Hepatocyte (in vitro differentiated cells): ENCODE measurements around the gene PIGU.

Experiments
- EZH2 ChIP-seq: fragments of 200-600 bp; sonication (generic); IDR thresholded peaks from 2 replicates; pipeline ENCODE4 v1.6.1; 2016; ENCODE audit warnings: antibody characterized with exemption, mild to moderate bottlenecking, borderline replicate concordance
- EZH2phosphoT487 ChIP-seq: fragments of 200-600 bp; sonication (generic); IDR thresholded peaks from one replicate; pipeline ENCODE4 v1.6.1; 2018; ENCODE audit warnings: antibody characterized with exemption, mild to moderate bottlenecking, low read depth, moderate library complexity; ENCODE audit not compliant: unreplicated experiment, severe bottlenecking
- TF ChIP-seq, protein P1 (sequence below): fragments of 200-600 bp; sonication (generic); IDR thresholded peaks from 2 replicates; pipeline ENCODE4 v1.5.1; 2016; ENCODE audit warnings: antibody characterized with exemption, mild to moderate bottlenecking; ENCODE audit not compliant: poor library complexity

DNA sequence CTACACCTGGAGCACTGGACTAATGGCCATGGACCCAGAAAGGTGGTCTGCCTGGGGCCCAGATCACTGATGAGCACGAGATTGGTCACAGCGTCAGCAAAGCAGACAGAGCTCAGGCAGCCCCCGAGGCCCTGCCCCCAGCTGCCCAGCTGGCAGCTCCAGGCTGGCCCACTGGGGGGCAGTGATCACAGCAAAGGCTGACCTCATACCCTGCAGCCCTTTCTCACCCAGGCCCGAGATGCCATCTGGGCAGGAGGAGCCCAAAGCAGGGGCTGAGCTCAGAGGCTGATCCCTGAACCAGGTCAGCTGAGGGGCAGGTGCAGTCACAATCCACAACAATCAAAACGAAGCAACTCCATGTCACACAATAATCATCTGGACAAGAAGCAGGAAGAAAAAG is 114.3 kb downstream of the PIGU start:
- TF ChIP-seq, protein P1, sequence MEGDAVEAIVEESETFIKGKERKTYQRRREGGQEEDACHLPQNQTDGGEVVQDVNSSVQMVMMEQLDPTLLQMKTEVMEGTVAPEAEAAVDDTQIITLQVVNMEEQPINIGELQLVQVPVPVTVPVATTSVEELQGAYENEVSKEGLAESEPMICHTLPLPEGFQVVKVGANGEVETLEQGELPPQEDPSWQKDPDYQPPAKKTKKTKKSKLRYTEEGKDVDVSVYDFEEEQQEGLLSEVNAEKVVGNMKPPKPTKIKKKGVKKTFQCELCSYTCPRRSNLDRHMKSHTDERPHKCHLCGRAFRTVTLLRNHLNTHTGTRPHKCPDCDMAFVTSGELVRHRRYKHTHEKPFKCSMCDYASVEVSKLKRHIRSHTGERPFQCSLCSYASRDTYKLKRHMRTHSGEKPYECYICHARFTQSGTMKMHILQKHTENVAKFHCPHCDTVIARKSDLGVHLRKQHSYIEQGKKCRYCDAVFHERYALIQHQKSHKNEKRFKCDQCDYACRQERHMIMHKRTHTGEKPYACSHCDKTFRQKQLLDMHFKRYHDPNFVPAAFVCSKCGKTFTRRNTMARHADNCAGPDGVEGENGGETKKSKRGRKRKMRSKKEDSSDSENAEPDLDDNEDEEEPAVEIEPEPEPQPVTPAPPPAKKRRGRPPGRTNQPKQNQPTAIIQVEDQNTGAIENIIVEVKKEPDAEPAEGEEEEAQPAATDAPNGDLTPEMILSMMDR: peak; percentile 27
- no peak for TF ChIP-seq EZH2
- TF ChIP-seq EZH2phosphoT487: no peak
